Stimulated activated memory B cell treated with anti-CD40 and anti-IgM and Interleukin-4, amounts not matched to agents 10 μg/mL and 1 μg/mL and 100 μg/mL, for 72 hours (primary cell): Measurements from ENCODE around the gene DPM1.
A peak's percentile ranks its signal among the peaks of the same experiment; 100 is the strongest.

Source experiments
- ATAC-seq: fragments of 150-1000 bp; cut with Tn5 transposase; 2 replicates; pipeline ENCODE4 v1.10.0; 2021
- H3K27ac Mint-ChIP-seq: one replicate; pipeline ENCODE4 v1.8.0; 2022; ENCODE audit warnings: mild to moderate bottlenecking, mixed read lengths
- H3K27me3 Mint-ChIP-seq: one replicate; pipeline ENCODE4 v1.8.0; 2022; ENCODE audit warnings: mixed read lengths
- H3K36me3 Mint-ChIP-seq: one replicate; pipeline ENCODE4 v1.8.0; 2022; ENCODE audit warnings: mixed read lengths
- H3K4me1 Mint-ChIP-seq: one replicate; pipeline ENCODE4 v1.8.0; 2022; ENCODE audit warnings: mixed read lengths
- H3K4me3 Mint-ChIP-seq: one replicate; pipeline ENCODE4 v1.8.0; 2022; ENCODE audit warnings: mild to moderate bottlenecking, moderate library complexity, mixed read lengths
- H3K9me3 Mint-ChIP-seq: one replicate; pipeline ENCODE4 v1.8.0; 2022; ENCODE audit warnings: mixed read lengths

DPM1 gene

DNA sequence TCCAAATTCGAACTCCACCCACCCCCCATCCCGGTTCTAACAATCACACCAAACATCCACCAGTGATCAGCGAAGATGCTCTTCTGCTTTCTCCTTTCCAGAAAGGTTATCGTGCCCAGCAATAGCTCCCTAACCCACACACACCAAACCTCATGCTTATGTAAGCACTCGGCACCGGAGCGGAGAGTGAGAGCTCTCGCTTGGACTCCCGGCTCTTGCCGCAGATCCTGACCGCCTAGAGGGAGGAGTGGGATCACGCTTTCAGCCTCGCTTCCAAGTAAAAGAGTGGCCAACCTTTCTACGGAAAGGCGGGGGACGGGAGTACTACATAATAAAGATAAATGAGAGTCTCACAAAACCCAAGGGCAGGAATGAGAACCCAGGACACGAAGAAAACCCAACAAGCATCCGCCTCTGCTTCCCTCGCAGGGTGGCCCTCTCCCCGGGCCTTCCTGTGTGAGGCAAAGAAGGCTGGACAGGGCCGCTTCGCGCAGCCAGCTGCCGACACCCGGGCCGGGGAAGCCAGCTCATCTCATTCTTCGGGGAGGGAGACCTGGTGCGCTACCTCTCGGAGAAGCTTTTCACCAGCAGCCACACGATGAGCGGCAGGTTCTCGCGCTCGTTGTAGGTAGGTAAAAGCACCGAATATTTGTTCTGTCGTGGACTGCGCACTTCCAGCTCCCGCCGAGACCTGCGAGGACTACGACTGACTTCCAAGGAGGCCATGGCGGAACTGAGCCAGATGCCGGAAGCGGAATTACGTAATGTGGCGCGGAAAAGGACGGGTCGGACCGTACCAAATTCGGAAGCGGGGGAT lies at the start of gene DPM1:
Gene DPM1, minus strand, starts transcription at position 735 of the 817 bp plus-strand sequence. Its CDS starts 9 bp downstream, at position 726.
- H3K27me3 Mint-ChIP-seq, result no peaks in the 10 kb centered on the region
- H3K27ac Mint-ChIP-seq, result peak within 1 kb of the TSS; percentile 99
- peaks cover 22% of the 10 kb centered on the region for H3K36me3 Mint-ChIP-seq
- ATAC-seq, result peak; percentile 95
- H3K9me3 Mint-ChIP-seq, result no peaks in the 10 kb centered on the region
- peak within 1 kb of the TSS; percentile 95 for H3K4me3 Mint-ChIP-seq
- peaks cover 45% of the 10 kb centered on the region for H3K4me1 Mint-ChIP-seq

DNA sequence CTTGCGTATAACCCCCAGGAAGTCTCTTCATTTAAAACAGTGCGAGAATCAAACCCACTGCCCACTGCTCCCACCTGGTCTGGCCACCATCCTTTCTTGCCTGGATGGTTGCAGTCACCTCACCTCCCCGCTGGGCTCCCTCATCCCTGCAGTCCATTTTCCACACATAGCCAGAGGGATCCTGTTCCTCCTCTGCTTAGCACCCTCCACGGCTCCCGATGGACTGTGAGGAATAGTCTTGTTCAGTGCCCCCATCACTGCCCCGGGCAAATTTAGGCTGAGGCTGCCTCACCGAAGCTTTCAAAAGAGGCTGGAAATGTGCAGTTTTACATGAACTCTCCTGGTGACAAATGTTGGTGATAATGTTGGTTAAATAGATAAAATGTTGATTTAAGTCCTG lies 46.9 kb upstream of the DPM1 start:
- Mint-ChIP-seq H3K4me1 (no peaks in the 10 kb centered on the region), H3K27ac (no peak overlapping the region), H3K36me3 (no peaks in the 10 kb centered on the region), H3K27me3 (peaks cover 43% of the 10 kb centered on the region), H3K4me3 (no peak overlapping the region), H3K9me3 (no peaks in the 10 kb centered on the region)
- no peak for ATAC-seq

DNA sequence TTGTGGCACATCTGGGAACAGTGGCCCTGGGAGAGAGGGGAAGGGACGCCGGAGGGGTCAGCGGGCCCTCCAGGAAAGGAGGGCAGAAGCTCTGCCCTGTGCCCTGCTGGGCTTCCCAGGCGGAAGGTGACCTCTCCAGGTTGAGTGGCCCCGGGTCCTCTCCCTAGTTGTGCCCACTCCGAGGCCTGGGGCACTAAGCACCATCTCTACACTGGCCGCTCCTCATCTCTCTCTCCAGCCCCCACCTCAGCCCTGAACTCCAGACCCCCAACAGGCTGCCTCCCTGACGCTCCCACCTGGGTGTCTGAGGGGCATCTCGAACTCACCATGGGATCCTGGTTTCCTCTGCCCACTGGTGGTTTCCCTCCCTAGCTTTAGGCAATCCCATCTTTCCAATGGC lies 46.4 kb upstream of the DPM1 start:
- Mint-ChIP-seq H3K9me3 (no peaks in the 10 kb centered on the region), H3K4me3 (no peak overlapping the region), H3K36me3 (no peaks in the 10 kb centered on the region), H3K4me1 (no peaks in the 10 kb centered on the region), H3K27ac (no peak overlapping the region), H3K27me3 (peaks cover 48% of the 10 kb centered on the region)
- ATAC-seq, result no peak

DNA sequence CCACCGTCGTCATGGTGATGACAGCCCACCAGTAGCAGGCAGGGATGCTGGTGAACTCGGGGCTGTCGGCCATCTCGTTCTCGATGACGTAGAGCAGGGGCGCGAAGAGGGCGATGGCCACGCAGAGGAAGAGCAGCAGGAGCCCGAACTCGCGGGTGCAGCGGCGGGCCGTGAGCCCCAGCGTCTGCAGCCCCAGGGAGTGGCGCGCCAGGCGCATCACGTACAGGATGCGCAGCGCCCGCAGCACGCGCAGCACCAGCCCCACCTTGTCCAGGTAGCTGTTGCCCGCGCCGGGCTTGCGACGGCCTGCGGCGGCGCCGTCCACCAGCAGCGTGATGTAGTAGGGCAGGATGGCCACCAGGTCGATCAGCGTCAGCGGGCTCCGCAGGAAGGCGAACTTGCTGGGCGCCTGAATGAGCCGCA lies 46.0 kb upstream of the DPM1 start:
- Mint-ChIP-seq H3K4me3 (no peak overlapping the region), H3K27ac (no peak overlapping the region), H3K9me3 (no peaks in the 10 kb centered on the region), H3K4me1 (no peaks in the 10 kb centered on the region), H3K36me3 (no peaks in the 10 kb centered on the region), H3K27me3 (peaks cover 52% of the 10 kb centered on the region)
- no peak for ATAC-seq

DNA sequence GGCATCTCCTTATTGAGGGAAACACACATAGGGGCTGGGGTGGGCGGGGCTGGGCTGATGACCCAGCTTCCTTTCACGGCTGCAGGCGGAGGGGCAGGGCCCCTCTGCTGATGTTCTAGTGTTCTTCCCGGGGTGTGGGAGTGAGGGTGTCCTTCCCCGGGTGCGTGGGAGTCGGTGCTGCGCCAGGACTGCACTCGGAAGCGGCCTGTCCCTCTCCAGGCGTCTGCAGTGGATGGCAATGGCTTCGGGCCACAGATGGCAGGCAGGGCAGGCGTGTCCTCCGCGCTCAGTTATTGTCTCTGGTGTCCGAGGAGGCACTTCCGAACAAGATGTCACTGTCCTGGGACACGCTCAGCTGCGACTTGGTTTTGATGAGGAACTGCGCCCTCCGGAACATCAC lies 45.4 kb upstream of the DPM1 start:
- no peaks in the 10 kb centered on the region for H3K4me1 Mint-ChIP-seq
- no peaks in the 10 kb centered on the region for H3K9me3 Mint-ChIP-seq
- ATAC-seq, result no peak
- H3K4me3 Mint-ChIP-seq, result no peak overlapping the region
- H3K36me3 Mint-ChIP-seq, result no peaks in the 10 kb centered on the region
- peaks cover 58% of the 10 kb centered on the region for H3K27me3 Mint-ChIP-seq
- no peak overlapping the region for H3K27ac Mint-ChIP-seq

DNA sequence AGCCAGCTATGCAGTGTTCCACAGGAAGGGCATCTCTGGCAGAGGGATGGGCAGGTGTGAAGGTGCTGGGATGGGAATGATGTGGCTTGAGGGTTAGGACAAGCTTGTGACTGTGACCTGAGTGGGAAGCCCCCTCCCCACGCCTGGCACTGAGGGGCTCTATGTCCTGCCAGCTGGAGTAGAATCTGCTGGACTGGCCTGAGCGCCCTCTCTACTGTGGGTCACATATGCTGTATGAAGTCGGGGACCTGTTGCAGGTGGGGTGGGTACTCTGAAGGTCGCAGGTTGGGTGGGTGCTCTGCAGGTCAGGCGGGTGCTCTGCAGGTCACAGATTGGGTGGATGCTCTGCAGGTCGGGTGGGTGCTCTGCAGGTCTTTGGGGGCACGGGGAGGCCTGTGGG lies 44.3 kb upstream of the DPM1 start:
- no peak for ATAC-seq
- Mint-ChIP-seq H3K4me1 (no peaks in the 10 kb centered on the region), H3K27ac (no peak overlapping the region), H3K27me3 (peaks cover 62% of the 10 kb centered on the region), H3K36me3 (no peaks in the 10 kb centered on the region), H3K4me3 (no peak overlapping the region), H3K9me3 (no peaks in the 10 kb centered on the region)

DNA sequence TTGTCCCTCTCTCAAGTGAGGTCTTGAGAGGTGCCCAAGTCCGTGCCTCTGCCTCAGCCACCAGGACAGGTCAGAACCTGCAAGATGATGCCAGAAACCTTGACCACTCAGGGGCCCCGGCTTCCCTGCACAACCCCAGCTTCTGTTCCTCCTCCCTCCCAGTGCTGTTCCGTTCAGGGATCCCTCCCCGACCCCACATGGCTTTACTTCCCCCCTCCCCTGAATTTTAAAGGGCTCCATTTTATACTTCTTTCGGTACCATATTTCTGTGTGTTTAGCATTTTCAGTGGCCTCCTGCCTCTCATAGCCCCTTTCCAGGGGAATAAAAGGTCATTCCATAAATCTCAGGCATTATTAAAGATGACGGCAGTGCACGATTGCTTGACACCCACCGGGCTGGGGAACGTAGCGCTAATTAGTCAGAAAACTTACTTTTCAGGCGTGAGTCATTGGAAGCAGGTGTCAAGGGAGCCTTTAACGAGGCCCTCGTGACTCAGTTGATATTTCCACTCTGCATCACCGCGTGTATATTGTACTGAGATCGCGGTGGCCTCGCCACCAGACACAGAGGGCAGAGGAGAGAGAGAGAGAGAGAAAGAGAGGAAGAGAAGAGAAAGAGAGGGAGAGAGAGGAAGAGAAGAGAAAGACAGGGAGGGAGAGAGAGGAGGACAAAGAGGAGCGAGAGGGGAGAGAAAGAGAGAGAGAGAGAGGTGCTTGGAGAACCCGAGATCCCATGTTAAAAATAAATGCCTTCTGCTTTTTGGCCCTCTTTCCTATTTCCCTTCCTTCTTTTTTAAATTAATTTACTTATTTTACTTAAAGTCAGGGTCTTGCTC lies 43.3 kb upstream of the DPM1 start:
- Mint-ChIP-seq H3K4me3 (no peak overlapping the region), H3K27ac (no peak overlapping the region), H3K36me3 (no peaks in the 10 kb centered on the region), H3K4me1 (no peaks in the 10 kb centered on the region), H3K9me3 (no peaks in the 10 kb centered on the region), H3K27me3 (peaks cover 62% of the 10 kb centered on the region)
- ATAC-seq, result no peak

DNA sequence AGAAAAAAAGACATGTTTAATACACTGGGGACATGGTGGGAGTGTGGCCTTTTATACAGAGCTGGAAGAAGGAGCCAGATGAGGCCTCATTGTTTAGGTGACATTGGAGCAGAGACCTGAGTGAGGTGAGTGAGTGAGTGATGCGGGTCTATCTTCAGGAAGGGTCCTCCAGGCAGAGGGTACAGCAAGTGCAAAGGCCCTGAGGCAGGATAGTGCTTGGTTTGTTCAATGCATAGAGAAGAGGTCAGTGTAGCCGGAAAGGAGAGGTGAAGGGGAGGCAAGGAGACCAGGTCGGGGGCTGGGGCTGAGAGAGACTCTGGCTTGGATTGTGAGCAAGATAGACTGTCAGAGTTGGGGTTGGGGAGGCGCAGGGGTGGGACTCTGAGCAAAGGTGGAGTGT lies 41.0 kb upstream of the DPM1 start:
- no peaks in the 10 kb centered on the region for H3K4me1 Mint-ChIP-seq
- H3K36me3 Mint-ChIP-seq, result no peaks in the 10 kb centered on the region
- no peak for ATAC-seq
- H3K9me3 Mint-ChIP-seq, result no peaks in the 10 kb centered on the region
- H3K27ac Mint-ChIP-seq, result no peak overlapping the region
- H3K27me3 Mint-ChIP-seq, result peaks cover 47% of the 10 kb centered on the region
- no peak overlapping the region for H3K4me3 Mint-ChIP-seq

DNA sequence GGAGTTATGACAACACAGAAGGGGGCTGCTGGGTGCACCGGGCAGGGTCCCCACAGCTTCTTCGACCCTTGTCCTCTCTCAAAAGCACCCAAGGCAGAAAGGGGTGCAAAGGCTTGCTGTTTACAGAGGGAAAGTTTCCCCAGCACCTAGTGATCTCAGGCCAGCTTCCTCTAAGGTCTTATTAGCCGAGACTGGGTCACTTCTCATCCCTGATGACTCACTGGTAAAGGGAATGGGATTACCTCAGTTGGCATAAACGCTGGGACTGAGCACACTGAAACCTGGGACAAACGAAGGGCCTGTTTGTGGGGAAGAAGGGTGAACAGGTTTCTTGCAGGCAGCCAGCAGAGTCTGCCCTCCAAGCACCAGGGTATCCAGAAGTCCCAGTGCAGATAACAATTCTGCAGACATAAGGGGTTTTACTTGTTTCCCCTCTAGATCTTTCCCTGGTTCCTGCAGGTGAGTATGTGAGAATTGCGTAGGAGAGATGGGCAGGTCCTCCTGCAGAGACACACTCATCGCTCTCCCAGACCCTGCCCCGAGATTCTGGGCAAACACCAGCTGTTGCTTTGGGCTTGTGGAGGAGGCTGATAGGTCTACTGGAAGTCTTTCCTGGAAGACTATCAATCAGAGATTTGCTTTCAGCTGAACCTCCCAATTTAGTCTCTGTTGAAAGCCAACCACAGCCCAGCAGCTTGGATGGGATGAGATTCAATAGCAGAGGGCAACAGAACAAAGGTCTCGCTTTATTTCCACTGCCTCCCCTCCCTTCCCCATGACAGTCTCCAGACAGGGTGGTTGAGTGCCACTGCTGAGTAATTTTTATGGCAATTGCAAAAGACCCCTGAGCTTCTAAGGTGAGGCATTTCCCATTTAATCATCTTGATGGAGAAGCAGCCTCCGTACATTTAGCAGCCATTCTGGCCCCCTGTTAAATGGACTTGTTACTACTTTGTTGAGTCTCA lies 38.9 kb upstream of the DPM1 start:
- Mint-ChIP-seq H3K4me1 (peaks cover 10% of the 10 kb centered on the region), H3K9me3 (peaks cover 3% of the 10 kb centered on the region), H3K27ac (no peak overlapping the region), H3K4me3 (no peak overlapping the region), H3K27me3 (peaks cover 33% of the 10 kb centered on the region), H3K36me3 (no peaks in the 10 kb centered on the region)
- no peak for ATAC-seq

DNA sequence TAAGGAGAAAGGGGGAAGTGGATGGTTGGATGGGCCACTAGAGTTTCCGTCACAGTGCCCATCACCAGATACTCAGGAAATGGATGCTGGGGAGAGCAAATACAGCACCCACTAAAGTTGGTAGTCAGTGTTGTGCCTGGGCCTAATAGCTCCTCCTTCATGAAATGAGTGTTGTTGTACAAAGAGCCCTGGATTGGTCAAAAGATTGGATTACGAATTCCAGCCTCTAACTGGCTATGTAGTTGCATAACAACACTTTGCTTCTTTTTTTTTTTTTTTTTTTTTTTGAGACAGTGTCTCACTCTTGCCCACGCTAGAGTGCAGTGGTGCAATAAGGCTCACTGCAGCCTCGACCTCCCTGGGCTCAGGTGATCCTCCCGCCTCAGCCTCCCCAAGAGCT lies 37.2 kb upstream of the DPM1 start:
- peaks cover 22% of the 10 kb centered on the region for H3K27me3 Mint-ChIP-seq
- peaks cover 3% of the 10 kb centered on the region for H3K9me3 Mint-ChIP-seq
- peaks cover 10% of the 10 kb centered on the region for H3K4me1 Mint-ChIP-seq
- ATAC-seq, result no peak
- no peak overlapping the region for H3K27ac Mint-ChIP-seq
- H3K4me3 Mint-ChIP-seq, result no peak overlapping the region
- H3K36me3 Mint-ChIP-seq, result no peaks in the 10 kb centered on the region

DNA sequence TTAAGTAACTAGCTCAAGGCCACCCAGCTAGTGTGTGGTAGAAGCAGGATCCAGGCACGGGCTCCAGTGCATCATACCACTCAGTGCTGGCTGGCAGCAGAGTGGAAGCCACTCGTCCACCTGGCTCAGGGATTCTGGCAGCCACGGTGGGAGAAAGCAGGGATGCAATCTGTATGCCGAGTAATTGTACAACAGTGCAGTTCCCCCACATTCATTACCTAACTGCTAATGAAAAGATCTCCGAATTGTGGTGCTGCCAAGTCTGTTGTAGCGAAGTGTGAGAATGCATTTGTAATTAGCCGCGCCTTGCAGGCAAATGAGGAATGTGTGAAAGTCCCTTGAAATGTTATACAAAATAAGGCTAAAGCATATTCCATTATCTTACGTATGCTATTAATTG lies 35.5 kb upstream of the DPM1 start:
- Mint-ChIP-seq H3K9me3 (peaks cover 3% of the 10 kb centered on the region), H3K4me3 (no peak overlapping the region), H3K27me3 (peaks cover 6% of the 10 kb centered on the region), H3K4me1 (peaks cover 10% of the 10 kb centered on the region), H3K36me3 (no peaks in the 10 kb centered on the region), H3K27ac (no peak overlapping the region)
- no peak for ATAC-seq

DNA sequence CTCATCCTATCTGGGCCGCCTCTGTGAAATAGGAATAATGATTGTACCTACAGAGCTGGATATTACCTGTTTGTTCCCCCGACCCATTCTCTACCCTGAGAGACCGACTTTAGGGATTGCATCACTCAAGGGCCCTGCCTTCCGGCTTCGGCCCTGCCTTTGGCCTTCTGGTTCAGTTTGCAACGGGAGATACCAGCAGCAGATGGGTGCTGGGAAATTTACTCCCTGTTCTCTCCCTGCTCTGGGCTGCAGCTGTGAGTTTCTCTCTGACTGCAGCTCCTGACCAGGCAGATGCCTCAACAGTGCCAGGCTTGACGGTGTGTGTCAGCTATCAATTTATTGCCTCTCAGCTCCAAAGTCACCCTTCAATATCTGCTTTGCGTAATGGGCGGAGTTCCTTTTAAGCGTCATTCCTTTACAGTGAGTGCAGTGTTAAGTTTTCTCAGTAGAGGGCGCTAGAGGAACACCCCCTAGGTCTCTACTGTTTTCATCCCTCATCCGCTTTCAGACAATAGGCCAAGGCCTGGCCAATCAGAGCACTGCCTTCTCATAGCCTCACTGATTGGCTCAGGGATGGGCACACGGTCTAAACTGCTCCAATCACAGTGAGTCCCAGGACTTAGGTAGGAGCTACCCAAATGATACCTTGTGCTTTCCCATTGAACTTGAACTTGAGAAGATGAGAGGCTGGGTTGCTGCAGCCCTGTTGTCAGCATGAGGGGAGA lies 34.6 kb upstream of the DPM1 start:
- Mint-ChIP-seq H3K36me3 (no peaks in the 10 kb centered on the region), H3K4me1 (peaks cover 10% of the 10 kb centered on the region), H3K27ac (no peak overlapping the region), H3K9me3 (peaks cover 3% of the 10 kb centered on the region), H3K27me3 (no peaks in the 10 kb centered on the region), H3K4me3 (no peak overlapping the region)
- ATAC-seq, result peak; percentile 73

DNA sequence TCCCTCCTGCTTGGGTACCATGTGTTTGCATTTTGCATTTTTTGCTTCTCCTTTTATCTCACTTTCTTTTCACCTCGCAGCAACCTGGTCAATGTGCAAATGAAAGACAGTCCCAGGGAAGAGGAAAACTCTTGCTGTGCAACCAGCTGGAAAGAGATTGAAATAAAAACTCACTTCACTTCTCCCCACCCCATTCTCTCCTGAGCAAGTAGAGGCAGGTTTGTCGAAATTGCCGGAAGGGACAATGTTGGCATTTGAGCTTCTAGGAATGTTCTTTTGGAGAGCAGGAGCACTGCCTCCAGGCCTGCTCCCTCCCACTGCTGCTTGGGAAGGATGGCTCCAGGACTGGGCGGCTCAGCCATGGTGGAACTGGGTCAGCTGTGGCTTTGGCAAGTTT lies 34.0 kb upstream of the DPM1 start:
- no peak for ATAC-seq
- no peaks in the 10 kb centered on the region for H3K36me3 Mint-ChIP-seq
- no peak overlapping the region for H3K27ac Mint-ChIP-seq
- H3K27me3 Mint-ChIP-seq, result no peaks in the 10 kb centered on the region
- H3K4me3 Mint-ChIP-seq, result no peak overlapping the region
- peaks cover 10% of the 10 kb centered on the region for H3K4me1 Mint-ChIP-seq
- H3K9me3 Mint-ChIP-seq, result peaks cover 3% of the 10 kb centered on the region

DNA sequence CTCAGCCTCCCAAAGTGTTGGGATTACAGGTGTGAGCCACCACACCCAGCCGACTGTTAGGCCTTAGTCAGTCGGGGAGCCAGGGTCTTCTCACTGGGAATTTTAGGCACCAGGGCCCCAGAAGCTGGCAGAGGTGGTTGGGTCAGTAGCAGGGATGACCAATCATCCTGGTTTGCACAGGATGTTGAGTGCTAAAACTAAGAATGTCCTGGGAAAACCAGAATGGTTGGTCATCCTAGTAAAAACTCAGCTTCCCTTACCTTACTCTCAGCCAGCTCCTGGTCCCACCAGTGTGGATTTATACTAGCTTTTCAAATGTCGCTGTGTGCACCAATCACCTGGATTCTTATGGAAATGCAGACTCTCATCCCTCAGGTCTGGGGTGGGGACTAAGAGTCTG lies 32.7 kb upstream of the DPM1 start:
- no peak overlapping the region for H3K27ac Mint-ChIP-seq
- peaks cover 3% of the 10 kb centered on the region for H3K9me3 Mint-ChIP-seq
- peaks cover 11% of the 10 kb centered on the region for H3K27me3 Mint-ChIP-seq
- no peak overlapping the region for H3K4me3 Mint-ChIP-seq
- peaks cover 10% of the 10 kb centered on the region for H3K4me1 Mint-ChIP-seq
- no peak for ATAC-seq
- no peaks in the 10 kb centered on the region for H3K36me3 Mint-ChIP-seq
